HCT116 (cell line): ENCODE data around the gene KRTAP11-1.

Source experiments
- CBX3 ChIP-seq: IDR thresholded peaks from 2 replicates; pipeline ENCODE4 v1.6.1; 2012; ENCODE audit warnings: low read depth
- CTCF ChIP-seq, 3 experiments: fragments of 200-600 bp in 1 of 3; sonication (generic) in 1 of 3; IDR thresholded peaks in 2 of 3; conservative IDR thresholded peaks in 1 of 3; 2 replicates each; pipeline ENCODE4 v1.5.1; 2012 to 2017; ENCODE audit warnings: low read depth in 2 of 3, low read length in 2 of 3, antibody characterized with exemption in 1 of 3, borderline replicate concordance in 1 of 3, control low read depth in 1 of 3, mild to moderate bottlenecking in 1 of 3, mixed read lengths in 1 of 3, mixed run types in 1 of 3, moderate library complexity in 1 of 3; ENCODE audit not compliant: insufficient read depth in 1 of 3
- ELF1 ChIP-seq: IDR thresholded peaks from 2 replicates; pipeline ENCODE4 v1.6.1; 2012; ENCODE audit warnings: low read depth, borderline replicate concordance
- EZH2 ChIP-seq: fragments of 200-600 bp; sonication (generic); IDR thresholded peaks from 2 replicates; pipeline ENCODE4 v1.6.1; 2017; ENCODE audit warnings: antibody characterized with exemption, mixed run types
- FOSL1 ChIP-seq: IDR thresholded peaks from 2 replicates; pipeline ENCODE4 v1.6.1; 2012; ENCODE audit warnings: low read depth
- JUND ChIP-seq: IDR thresholded peaks from 2 replicates; pipeline ENCODE4 v1.6.1; 2012
- POLR2A ChIP-seq: IDR thresholded peaks from 2 replicates; pipeline ENCODE4 v1.7.0; 2011; ENCODE audit warnings: borderline replicate concordance; ENCODE audit not compliant: insufficient read depth, insufficient read length; ENCODE audit errors: extremely low read depth
- POLR2AphosphoS5 ChIP-seq: IDR thresholded peaks from 2 replicates; pipeline ENCODE4 v1.6.1; 2011; ENCODE audit warnings: mild to moderate bottlenecking, low read depth, low read length, moderate library complexity
- SP1 ChIP-seq: IDR thresholded peaks from 2 replicates; pipeline ENCODE4 v1.6.1; 2012; ENCODE audit warnings: low read depth
- SRF ChIP-seq: IDR thresholded peaks from 2 replicates; pipeline ENCODE4 v1.6.1; 2012; ENCODE audit warnings: low read depth
- TCF7L2 ChIP-seq: IDR thresholded peaks from 2 replicates; pipeline ENCODE4 v1.7.0; 2011; ENCODE audit warnings: borderline replicate concordance, inconsistent platforms; ENCODE audit not compliant: insufficient read depth, insufficient read length; ENCODE audit errors: extremely low read depth
- YY1 ChIP-seq: IDR thresholded peaks from 2 replicates; pipeline ENCODE4 v1.6.1; 2011; ENCODE audit warnings: low read length, low read depth, moderate library complexity, mild to moderate bottlenecking; ENCODE audit not compliant: insufficient replicate concordance; ENCODE audit errors: extremely low read depth
- ZBTB33 ChIP-seq: IDR thresholded peaks from 2 replicates; pipeline ENCODE4 v1.6.1; 2011; ENCODE audit warnings: mild to moderate bottlenecking, low read length, moderate library complexity; ENCODE audit not compliant: insufficient replicate concordance; ENCODE audit errors: extremely low read depth

- TF ChIP-seq CTCF (IDR thresholded peaks at IDR 0.05 in 2 of 3, conservative IDR thresholded peaks at IDR 0.05 in 1 of 3; ENCODE audit: borderline replicate concordance in 1 of 3, insufficient read depth in 1 of 3, low read depth in 2 of 3, low read length in 2 of 3), result no peak
- TF ChIP-seq POLR2A, result no peak
- TF ChIP-seq ZBTB33, result no peak
- TF ChIP-seq ELF1, result no peak
- no peak for TF ChIP-seq POLR2AphosphoS5
- TF ChIP-seq CBX3, result no peak
- no peak for TF ChIP-seq FOSL1
- TF ChIP-seq SRF, result no peak
- TF ChIP-seq YY1, result no peak
- no peak for TF ChIP-seq JUND
- TF ChIP-seq EZH2, result no peak
- TF ChIP-seq SP1, result no peak
- TF ChIP-seq TCF7L2, result no peak
These were observed 33.5 kb downstream of the KRTAP11-1 start for GRCh38 chr21:30847627-30848500.
